SU-DHL-6 (cell line): ENCODE results near the gene CENPL.

Source experiments
- CTCF ChIP-seq: fragments of 200-600 bp; sonication (generic); IDR thresholded peaks from one replicate; pipeline ENCODE4 v1.5.1; 2017; ENCODE audit warnings: antibody characterized with exemption, mild to moderate bottlenecking, low read length, moderate library complexity; ENCODE audit not compliant: insufficient read depth, poor library complexity, severe bottlenecking
- EZH2phosphoT487 ChIP-seq: fragments of 200-600 bp; sonication (generic), shearing (Covaris generic); conservative IDR thresholded peaks from 2 replicates; pipeline ENCODE4 v1.6.1; 2018; ENCODE audit warnings: mild to moderate bottlenecking, antibody characterized with exemption, low read length, moderate library complexity, mixed read lengths

GRCh38 chr1:173818459-173818858 is 6.2 kb downstream of the CENPL start:
- TF ChIP-seq CTCF (no peak), EZH2phosphoT487 (no peak)
